ENCODE data around the gene ICAM3.

The ICAM3 gene

GRCh38 chr19:10290876-10291553 lies 48.4 kb downstream of the ICAM3 start:
- DNase-seq, result peak; percentile 68 to 91 (median 84)

- peak in 1 of 4 experiments; percentile 43 for DNase-seq
Measured at GRCh38 chr19:10290357-10290875, 49.0 kb downstream of the ICAM3 start.

GRCh38 chr19:10289836-10290356 lies 49.5 kb downstream of the ICAM3 start, which contains the start of gene ICAM5:
ICAM5 (plus strand) TSS chr19:10289952; CDS start chr19:10290044, 92 bp downstream.
- DNase-seq, result peak in 1 of 4 experiments; percentile 51

- DNase-seq, result peak; percentile 51 to 74 (median 60)
Measured at GRCh38 chr19:10289167-10289835, 50.1 kb downstream of the ICAM3 start.

- peak in 3 of 4 experiments; percentile 40 to 74 (median 43) for DNase-seq
Measured at GRCh38 chr19:10288662-10289166, 50.7 kb downstream of the ICAM3 start.

- peak; percentile 78 to 90 (median 83) for DNase-seq
Measured at GRCh38 chr19:10286803-10287737, 52.4 kb downstream of the ICAM3 start, which contains the start of gene ICAM4. ICAM4 (plus strand) TSS chr19:10286955; CDS start chr19:10287013, 58 bp downstream.

- DNase-seq, result no peak
Measured at GRCh38 chr19:10285393-10285792, 54.0 kb downstream of the ICAM3 start.

GRCh38 chr19:10284960-10285278 lies 54.5 kb downstream of the ICAM3 start:
- no peak for DNase-seq

- no peak for DNase-seq
Measured at GRCh38 chr19:10284065-10284959, 55.1 kb downstream of the ICAM3 start.

Measured in suppressor macrophage (primary cell).